Heart right ventricle (tissue), 16 donors: ENCODE measurements around the gene HNRNPAB. TPM values are rescaled to one million over a fixed set of nuclear protein-coding genes. Genes with fewer than 3 reads are reported as not detected.
"Not testable (repeated sequence)": the region's sequence is repeated elsewhere in the genome, so short reads cannot be mapped to it uniquely, and the experiment has no call there.

Experiments
- ATAC-seq, 8 donors: fragments of 200-7000 bp; cut with Tn5 transposase; one replicate each; pipeline ENCODE4 v1.9.1; 2020; ENCODE audit warnings: mild to moderate bottlenecking in 8 of 8, moderate library complexity in 8 of 8, moderate number of reproducible peaks in 1 of 8
- DNase-seq, 2 donors: peaks; one replicate each; pipeline ENCODE4 v3.0.0-alpha.2; 2020
- H3K27ac ChIP-seq, 10 donors: fragments of 200-600 bp; sonication (generic) in 2 of 10; one replicate each; pipeline versions ENCODE4 v1.5.0 to v1.8.0; 2020 to 2022; ENCODE audit warnings: mild to moderate bottlenecking in 3 of 10
- H3K27me3 ChIP-seq, 7 donors: fragments of 200-600 bp; one replicate each; pipeline ENCODE4 v1.8.0; 2021 to 2022; ENCODE audit warnings: mild to moderate bottlenecking in 2 of 7
- H3K36me3 ChIP-seq, 9 donors: fragments of 200-600 bp; sonication (generic) in 1 of 9; one replicate each; pipeline versions ENCODE4 v1.5.0 to v1.8.0; 2020 to 2022; ENCODE audit warnings: mild to moderate bottlenecking in 2 of 9
- H3K4me1 ChIP-seq, 9 donors: fragments of 200-600 bp; sonication (generic) in 1 of 9; one replicate each; pipeline versions ENCODE4 v1.5.0 to v1.8.0; 2020 to 2022; ENCODE audit warnings: mild to moderate bottlenecking in 4 of 9
- H3K4me3 ChIP-seq, 10 donors: fragments of 200-600 bp; sonication (generic) in 2 of 10; one replicate each; pipeline versions ENCODE4 v1.5.0 to v1.8.0; 2020 to 2022; ENCODE audit warnings: mild to moderate bottlenecking in 7 of 10, moderate library complexity in 2 of 10
- H3K9me3 ChIP-seq, 11 donors: fragments of 200-600 bp in 10 of 11; sonication (generic) in 2 of 11; one replicate each; pipeline versions ENCODE4 v1.5.0 to v1.8.0; 2013 to 2022; ENCODE audit warnings: mild to moderate bottlenecking in 2 of 11, control low read depth in 1 of 11, moderate library complexity in 1 of 11
- CTCF ChIP-seq, 9 donors: fragments of 200-600 bp; sonication (generic) in 2 of 9; IDR thresholded peaks; one replicate each; pipeline versions ENCODE4 v1.5.0 to v1.8.0; 2021 to 2022; ENCODE audit warnings: antibody characterized with exemption in 9 of 9, mild to moderate bottlenecking in 5 of 9, moderate library complexity in 1 of 9
- WGBS, 2 donors: extraction: QIAGEN DNeasy Blood & Tissue Kit; methylation state at CpG; one replicate each; pipeline ENCODE4 v1.1.7; 2013; ENCODE audit warnings: inconsistent platforms in 1 of 2; 5-methylcytosine and 5-hydroxymethylcytosine counted together
- intact Hi-C, 10 donors: fragments of 100-400 bp; cut with DNase I; formaldehyde crosslinking; loops; one replicate each; pipeline versions ENCODE4 v1.11.1 to v1.14.2; 2022
- polyA plus RNA-seq, 2 donors: library from polyadenylated mRNA; stranded (reverse); fragments of 200-250 nt; gene quantifications; one replicate each; pipeline ENCODE4 v1.2.3, GENCODE V29; 2013
- total RNA-seq, 10 donors: library from RNA; stranded (reverse); fragmentation: NEBNext Ultra II Directional in 3 of 10; extraction: Animal tissue kit (Norgen Biotek cat#: 25700) in 3 of 10; gene quantifications; one replicate each; pipeline versions ENCODE4 v1.2.1 to v1.2.4, GENCODE V29; 2021 to 2023
- donor health status: Arrhythmogenic right ventricular cardiomyopathy.
- donor health status: ischemic (EF 13 %, LVEDD 7.1; RV severe dilation, severe dysfunction).
- donor health status: healthy with polysubstance abuse.
- donor health status: DM: no; HTN: yes; CAD: no.
- donor health status: DM: no; HTN: no; CAD: no.
- donor health status: ischemic (EF 25% LVEDD 6.9; RV normal size, moderate dysfunction).
- donor health status: ischemic (EF 25% LVEDD 5.7; RV mildly dilated, moderate dysfunction).
- donor health status: healthy.
- donor health status: DM: yes; HTN: yes; CAD: no.
- donor health status: Ischemic cardiomyopathy.
- donor health status: ischemic (EF 35%, LVEDD 5.7; RV mildly dilated, moderate dysfunction).
- donor health status: nonischemic (EF 11% LVEDD 7.7; RV severe dilation, severe dysfunction).
- donor health status: DM: yes; HTN: yes; CAD: no.
- donor health status: PGD.
- donor health status: ischemic (EF 29% LVEDD 5.4; RV normal size, mild dysfunction).
- donor health status: nonischemic (EF 23%, LVEDD 6.1; RV moderate dilation, normal function).

Gene HNRNPAB
- total and polyA plus RNA-seq, 12 donors, result 70.8 to 140 (median 81.9) TPM

- Histone ChIP-seq H3K4me3 (no peak overlapping the region), H3K27me3 (no peaks in the 10 kb centered on the region), H3K9me3 (no peaks in the 10 kb centered on the region), H3K27ac (no peak overlapping the region), H3K36me3 (no peaks in the 10 kb centered on the region), H3K4me1 (peaks cover 0 to 10% (median 0%) of the 10 kb centered on the region in 9 donors)
- no peak for TF ChIP-seq CTCF (IDR thresholded peaks at IDR 0.05)
- intact Hi-C loops, result no loop called here
- DNase-seq (no peak), ATAC-seq (peak in 1 of 8 donors; percentile 21)
- WGBS, 2 donors, result 89% methylated on average over 18 of the region's 18 CpGs
Observed at GRCh38 chr5:178248750-178249149, 44.4 kb downstream of the HNRNPAB start.

DNA sequence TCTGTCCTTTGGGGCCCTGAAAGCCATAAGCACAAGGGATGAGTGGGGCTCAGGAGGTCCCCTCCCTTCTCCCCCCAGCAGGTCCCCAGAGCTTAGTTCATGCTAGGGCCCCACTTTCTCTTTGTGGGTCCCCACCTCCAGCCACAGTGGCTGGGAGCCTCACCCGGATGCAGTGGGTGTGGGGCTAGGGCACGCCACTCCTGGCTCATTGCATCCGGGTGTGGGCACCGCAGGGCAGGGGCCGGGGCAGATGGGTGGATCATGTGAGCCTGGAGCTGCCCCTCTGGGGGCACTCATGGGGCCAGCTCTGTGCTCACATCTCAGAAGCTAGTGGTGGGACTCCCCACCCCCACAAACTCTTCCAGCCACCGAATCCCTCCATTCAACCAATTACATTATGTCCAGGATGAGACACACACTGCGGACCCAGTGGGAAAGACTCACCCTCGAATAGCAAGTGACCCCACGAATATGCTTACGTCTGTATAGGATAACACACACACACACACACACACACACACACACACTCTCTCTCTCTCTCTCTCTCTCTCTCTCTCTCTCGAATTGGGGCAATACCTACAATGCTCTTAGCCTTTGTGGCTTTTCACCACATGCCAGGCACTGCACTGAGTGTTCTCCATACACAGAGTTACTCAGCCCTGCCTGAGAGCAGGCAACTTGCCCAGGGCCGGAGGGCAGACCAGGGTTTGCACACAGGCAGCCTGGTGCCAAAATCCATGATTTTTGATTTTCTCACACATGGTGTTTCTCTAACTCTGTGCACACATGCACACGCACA is 45.1 kb downstream of the HNRNPAB start:
- Histone ChIP-seq H3K27me3 (no peaks in the 10 kb centered on the region), H3K27ac (peak overlapping the region in 2 of 10 donors; percentile 45 to 58), H3K4me1 (peaks cover 0 to 10% (median 0%) of the 10 kb centered on the region in 9 donors), H3K4me3 (no peak overlapping the region), H3K36me3 (no peaks in the 10 kb centered on the region), H3K9me3 (no peaks in the 10 kb centered on the region)
- ATAC-seq (peak in 6 of 8 donors; percentile 65 to 87 (median 78)), DNase-seq (peak in 1 of 2 donors; percentile 41)
- intact Hi-C loops, result no loop called here
- no peak for TF ChIP-seq CTCF (IDR thresholded peaks at IDR 0.05)
- 72 to 76% methylated on average over 13 of the region's 13 CpGs for WGBS, 2 donors

GRCh38 chr5:178250263-178250662 is 45.9 kb downstream of the HNRNPAB start:
- Histone ChIP-seq H3K27ac (peak overlapping the region in 2 of 10 donors; percentile 45 to 58), H3K9me3 (no peaks in the 10 kb centered on the region), H3K36me3 (no peaks in the 10 kb centered on the region), H3K4me3 (no peak overlapping the region), H3K4me1 (peaks cover 0 to 10% (median 0%) of the 10 kb centered on the region in 9 donors), H3K27me3 (no peaks in the 10 kb centered on the region)
- peak in 2 of 8 donors; percentile 40 to 43 for ATAC-seq
- intact Hi-C loops, result no loop called here
- WGBS, 2 donors, result 54 to 61% methylated on average over 6 of the region's 6 CpGs
- TF ChIP-seq CTCF (IDR thresholded peaks at IDR 0.05), result no peak
- no peak for DNase-seq

DNA sequence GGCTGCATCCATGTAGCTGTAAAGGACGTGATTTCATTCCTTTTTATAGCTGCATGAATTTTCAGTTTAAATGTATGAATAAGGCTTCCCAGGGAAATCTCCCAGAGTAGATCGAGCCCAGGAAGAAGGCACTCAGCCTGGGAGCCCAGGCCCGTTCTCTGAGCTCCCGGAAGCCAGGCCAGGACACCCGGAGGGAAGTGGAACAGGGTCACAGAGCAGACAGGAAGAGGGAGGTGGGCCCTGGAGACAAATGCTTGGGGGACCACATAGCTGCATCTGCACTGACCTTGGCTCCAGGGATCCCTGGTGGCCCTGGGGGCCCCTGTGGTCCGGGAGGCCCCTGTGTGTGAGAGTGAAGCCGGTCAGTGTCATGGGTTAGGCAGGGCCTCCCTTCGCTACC is 47.9 kb downstream of the HNRNPAB start:
- Histone ChIP-seq H3K4me1 (peaks cover 0 to 10% (median 0%) of the 10 kb centered on the region in 9 donors), H3K36me3 (no peaks in the 10 kb centered on the region), H3K27me3 (no peaks in the 10 kb centered on the region), H3K4me3 (no peak overlapping the region), H3K27ac (no peak overlapping the region), H3K9me3 (no peaks in the 10 kb centered on the region)
- ATAC-seq (peak in 1 of 8 donors; percentile 4), DNase-seq (no peak)
- WGBS, 2 donors, result 58 to 65% methylated on average over 8 of the region's 8 CpGs
- no peak for TF ChIP-seq CTCF (IDR thresholded peaks at IDR 0.05)
- intact Hi-C loops, result no loop called here

- ATAC-seq, intact Hi-C loops, H3K4me3 ChIP-seq, H3K27me3 ChIP-seq, H3K36me3 ChIP-seq, H3K4me1 ChIP-seq, H3K9me3 ChIP-seq, H3K27ac ChIP-seq, DNase-seq: not testable (repeated sequence)
- WGBS, 2 donors, result 90 to 91% methylated on average over 18 of the region's 18 CpGs
Observed at GRCh38 chr5:178253632-178254031, 49.3 kb downstream of the HNRNPAB start.
